ENCODE results near the gene ZDHHC13. TPM values are rescaled to one million over a fixed set of nuclear protein-coding genes. Genes with fewer than 3 reads are reported as not detected.

ZDHHC13 gene
- total and polyA plus RNA-seq, 4 donors, result 1.2 to 8.2 (median 2.7) TPM

DNA sequence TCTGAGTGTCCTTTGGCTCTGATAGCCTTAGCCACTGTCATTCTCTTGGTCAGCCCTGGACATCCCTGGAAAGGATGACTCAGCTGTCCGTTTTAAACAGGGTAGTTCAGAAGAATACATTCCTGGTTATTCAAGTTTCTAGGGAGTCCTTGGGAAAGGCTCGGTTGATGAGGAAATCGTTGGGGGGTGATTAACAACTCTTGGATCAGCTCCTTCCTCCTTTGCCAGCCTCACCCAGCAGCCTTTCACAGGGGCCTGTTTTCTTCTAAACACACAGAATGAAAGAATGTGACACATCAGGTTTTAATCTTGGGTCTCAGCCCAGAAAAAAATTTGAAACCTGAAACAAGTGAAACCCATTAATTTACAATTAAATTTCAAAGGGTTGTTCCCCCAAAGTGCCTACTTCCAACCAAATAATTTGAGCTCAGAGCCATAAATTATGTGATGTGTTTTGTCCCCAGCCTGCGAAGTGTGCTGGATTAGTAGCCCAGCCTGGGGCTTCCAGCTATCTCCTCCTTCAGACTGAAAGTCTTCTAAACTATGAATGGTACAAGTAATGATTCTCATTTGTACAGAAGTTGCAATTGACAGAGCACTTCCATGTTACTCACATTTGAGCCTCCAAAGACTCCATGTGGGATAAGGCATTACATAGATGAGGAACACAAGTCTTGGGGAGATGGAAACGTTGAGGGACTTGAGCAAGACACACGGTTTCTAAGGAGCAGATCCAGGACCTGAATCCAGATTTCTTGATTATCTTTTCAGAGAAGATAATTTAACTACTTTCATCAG, 37.1 kb upstream of the ZDHHC13 start:
- Histone ChIP-seq H3K9me3 (ENCODE audit: control insufficient read depth in 4 of 4, low read length in 3 of 4) (no peaks in the 10 kb centered on the region), H3K4me1 (ENCODE audit: control insufficient read depth in 4 of 4, insufficient read depth in 4 of 4, low read length in 3 of 4) (no peaks in the 10 kb centered on the region), H3K4me3 (ENCODE audit: low read depth in 1 of 3, low read length in 3 of 3) (no peak overlapping the region), H3K36me3 (ENCODE audit: control insufficient read depth in 4 of 4, insufficient read depth in 3 of 4, low read depth in 1 of 4, low read length in 3 of 4) (no peaks in the 10 kb centered on the region), H3K9ac (ENCODE audit: low read depth in 1 of 2, low read length in 2 of 2) (no peak overlapping the region), H3K27me3 (ENCODE audit: control insufficient read depth in 4 of 4, insufficient read depth in 4 of 4, low read length in 3 of 4) (peaks cover 0 to 3% (median 0%) of the 10 kb centered on the region in 4 donors), H3K27ac (ENCODE audit: low read depth in 1 of 2, low read length in 2 of 2) (no peak overlapping the region)
- no peak for DNase-seq (ENCODE audit: low spot score)
- TF ChIP-seq TAF1 (conservative IDR thresholded peaks at IDR 0.05), result no peak
- TF ChIP-seq RAD21 (IDR thresholded peaks at IDR 0.05), result no peak
- TF ChIP-seq YY1 (IDR thresholded peaks at IDR 0.05), result no peak
- TF ChIP-seq, protein P1, sequence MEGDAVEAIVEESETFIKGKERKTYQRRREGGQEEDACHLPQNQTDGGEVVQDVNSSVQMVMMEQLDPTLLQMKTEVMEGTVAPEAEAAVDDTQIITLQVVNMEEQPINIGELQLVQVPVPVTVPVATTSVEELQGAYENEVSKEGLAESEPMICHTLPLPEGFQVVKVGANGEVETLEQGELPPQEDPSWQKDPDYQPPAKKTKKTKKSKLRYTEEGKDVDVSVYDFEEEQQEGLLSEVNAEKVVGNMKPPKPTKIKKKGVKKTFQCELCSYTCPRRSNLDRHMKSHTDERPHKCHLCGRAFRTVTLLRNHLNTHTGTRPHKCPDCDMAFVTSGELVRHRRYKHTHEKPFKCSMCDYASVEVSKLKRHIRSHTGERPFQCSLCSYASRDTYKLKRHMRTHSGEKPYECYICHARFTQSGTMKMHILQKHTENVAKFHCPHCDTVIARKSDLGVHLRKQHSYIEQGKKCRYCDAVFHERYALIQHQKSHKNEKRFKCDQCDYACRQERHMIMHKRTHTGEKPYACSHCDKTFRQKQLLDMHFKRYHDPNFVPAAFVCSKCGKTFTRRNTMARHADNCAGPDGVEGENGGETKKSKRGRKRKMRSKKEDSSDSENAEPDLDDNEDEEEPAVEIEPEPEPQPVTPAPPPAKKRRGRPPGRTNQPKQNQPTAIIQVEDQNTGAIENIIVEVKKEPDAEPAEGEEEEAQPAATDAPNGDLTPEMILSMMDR (IDR thresholded peaks at IDR 0.05; ENCODE audit: low read depth, low read length, missing input control), result no peak
- TF ChIP-seq, protein P2, sequence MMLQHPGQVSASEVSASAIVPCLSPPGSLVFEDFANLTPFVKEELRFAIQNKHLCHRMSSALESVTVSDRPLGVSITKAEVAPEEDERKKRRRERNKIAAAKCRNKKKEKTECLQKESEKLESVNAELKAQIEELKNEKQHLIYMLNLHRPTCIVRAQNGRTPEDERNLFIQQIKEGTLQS (IDR thresholded peaks at IDR 0.05), result no peak
- TF ChIP-seq GABPA (IDR thresholded peaks at IDR 0.05 in 1 of 2, conservative IDR thresholded peaks at IDR 0.05 in 1 of 2), result no peak
- TF ChIP-seq JUND (IDR thresholded peaks at IDR 0.05), result no peak
- no peak for TF ChIP-seq EGR1 (IDR thresholded peaks at IDR 0.05; ENCODE audit: low read depth in 2 of 2)
- TF ChIP-seq, protein P3, sequence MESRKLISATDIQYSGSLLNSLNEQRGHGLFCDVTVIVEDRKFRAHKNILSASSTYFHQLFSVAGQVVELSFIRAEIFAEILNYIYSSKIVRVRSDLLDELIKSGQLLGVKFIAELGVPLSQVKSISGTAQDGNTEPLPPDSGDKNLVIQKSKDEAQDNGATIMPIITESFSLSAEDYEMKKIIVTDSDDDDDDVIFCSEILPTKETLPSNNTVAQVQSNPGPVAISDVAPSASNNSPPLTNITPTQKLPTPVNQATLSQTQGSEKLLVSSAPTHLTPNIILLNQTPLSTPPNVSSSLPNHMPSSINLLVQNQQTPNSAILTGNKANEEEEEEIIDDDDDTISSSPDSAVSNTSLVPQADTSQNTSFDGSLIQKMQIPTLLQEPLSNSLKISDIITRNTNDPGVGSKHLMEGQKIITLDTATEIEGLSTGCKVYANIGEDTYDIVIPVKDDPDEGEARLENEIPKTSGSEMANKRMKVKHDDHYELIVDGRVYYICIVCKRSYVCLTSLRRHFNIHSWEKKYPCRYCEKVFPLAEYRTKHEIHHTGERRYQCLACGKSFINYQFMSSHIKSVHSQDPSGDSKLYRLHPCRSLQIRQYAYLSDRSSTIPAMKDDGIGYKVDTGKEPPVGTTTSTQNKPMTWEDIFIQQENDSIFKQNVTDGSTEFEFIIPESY (IDR thresholded peaks at IDR 0.05), result no peak
- TF ChIP-seq NR2F2 (IDR thresholded peaks at IDR 0.05), result no peak
- no peak for TF ChIP-seq HNF4A (conservative IDR thresholded peaks at IDR 0.05)
- TF ChIP-seq, protein P4, sequence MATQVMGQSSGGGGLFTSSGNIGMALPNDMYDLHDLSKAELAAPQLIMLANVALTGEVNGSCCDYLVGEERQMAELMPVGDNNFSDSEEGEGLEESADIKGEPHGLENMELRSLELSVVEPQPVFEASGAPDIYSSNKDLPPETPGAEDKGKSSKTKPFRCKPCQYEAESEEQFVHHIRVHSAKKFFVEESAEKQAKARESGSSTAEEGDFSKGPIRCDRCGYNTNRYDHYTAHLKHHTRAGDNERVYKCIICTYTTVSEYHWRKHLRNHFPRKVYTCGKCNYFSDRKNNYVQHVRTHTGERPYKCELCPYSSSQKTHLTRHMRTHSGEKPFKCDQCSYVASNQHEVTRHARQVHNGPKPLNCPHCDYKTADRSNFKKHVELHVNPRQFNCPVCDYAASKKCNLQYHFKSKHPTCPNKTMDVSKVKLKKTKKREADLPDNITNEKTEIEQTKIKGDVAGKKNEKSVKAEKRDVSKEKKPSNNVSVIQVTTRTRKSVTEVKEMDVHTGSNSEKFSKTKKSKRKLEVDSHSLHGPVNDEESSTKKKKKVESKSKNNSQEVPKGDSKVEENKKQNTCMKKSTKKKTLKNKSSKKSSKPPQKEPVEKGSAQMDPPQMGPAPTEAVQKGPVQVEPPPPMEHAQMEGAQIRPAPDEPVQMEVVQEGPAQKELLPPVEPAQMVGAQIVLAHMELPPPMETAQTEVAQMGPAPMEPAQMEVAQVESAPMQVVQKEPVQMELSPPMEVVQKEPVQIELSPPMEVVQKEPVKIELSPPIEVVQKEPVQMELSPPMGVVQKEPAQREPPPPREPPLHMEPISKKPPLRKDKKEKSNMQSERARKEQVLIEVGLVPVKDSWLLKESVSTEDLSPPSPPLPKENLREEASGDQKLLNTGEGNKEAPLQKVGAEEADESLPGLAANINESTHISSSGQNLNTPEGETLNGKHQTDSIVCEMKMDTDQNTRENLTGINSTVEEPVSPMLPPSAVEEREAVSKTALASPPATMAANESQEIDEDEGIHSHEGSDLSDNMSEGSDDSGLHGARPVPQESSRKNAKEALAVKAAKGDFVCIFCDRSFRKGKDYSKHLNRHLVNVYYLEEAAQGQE (IDR thresholded peaks at IDR 0.05), result no peak
- no peak for TF ChIP-seq FOXA2 (IDR thresholded peaks at IDR 0.05)
- no peak for TF ChIP-seq FOXA1 (IDR thresholded peaks at IDR 0.05)
- TF ChIP-seq RXRA (IDR thresholded peaks at IDR 0.05), result no peak
- TF ChIP-seq, protein P5, sequence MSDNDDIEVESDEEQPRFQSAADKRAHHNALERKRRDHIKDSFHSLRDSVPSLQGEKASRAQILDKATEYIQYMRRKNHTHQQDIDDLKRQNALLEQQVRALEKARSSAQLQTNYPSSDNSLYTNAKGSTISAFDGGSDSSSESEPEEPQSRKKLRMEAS (IDR thresholded peaks at IDR 0.05), result no peak
- no peak for TF ChIP-seq HNF4G (IDR thresholded peaks at IDR 0.05)
- TF ChIP-seq SP1 (IDR thresholded peaks at IDR 0.05), result no peak
- 63% methylated on average over 6 of the region's 6 CpGs for WGBS
